H1 (cell line): ENCODE measurements around the gene CNOT8. TPM values are rescaled to one million over a fixed set of nuclear protein-coding genes. Genes with fewer than 3 reads are reported as not detected.

Source experiments
- CTCF ChIA-PET: fragments of 300-600 bp; sonication (Branson Sonifier 250); formaldehyde crosslinking; loops from one replicate; lab custom pipeline; 2021; ENCODE audit not compliant: partially characterized antibody; lab: Charles Lee
- POLR2A ChIA-PET: fragments of 300-600 bp; sonication (Branson Sonifier 250); formaldehyde crosslinking; loops from one replicate; lab custom pipeline; 2021; ENCODE audit warnings: inconsistent platforms; ENCODE audit not compliant: partially characterized antibody; lab: Charles Lee
- DNase-seq, 2 experiments: peaks; one replicate each; pipeline versions ENCODE4 v3.0.0 to v3.0.0-alpha.2; 2010 to 2022; ENCODE audit warnings: low spot score in 2 of 2, low read depth in 1 of 2, mixed read lengths in 1 of 2
- FAIRE-seq: peaks from 2 replicates; lab custom pipeline; 2011; peaks lifted over from hg19 to GRCh38; lab: Jason Lieb, UNC
- H2AFZ ChIP-seq: 2 replicates; pipeline ENCODE4 v1.8.1; 2012; ENCODE audit warnings: low read length, inconsistent platforms
- H2AK5ac ChIP-seq: 2 replicates; pipeline ENCODE4 v1.6.1; 2013; ENCODE audit warnings: low read depth, low read length
- H2BK120ac ChIP-seq: replicated peaks from 2 replicates; pipeline ENCODE3; 2013; ENCODE audit warnings: low read depth, low read length, inconsistent platforms
- H2BK12ac ChIP-seq: 2 replicates; pipeline ENCODE4 v1.6.1; 2013; ENCODE audit warnings: low read depth, low read length
- H2BK15ac ChIP-seq: 2 replicates; pipeline ENCODE4 v1.6.1; 2013; ENCODE audit warnings: low read length
- H2BK20ac ChIP-seq: 2 replicates; pipeline ENCODE4 v1.6.1; 2013; ENCODE audit warnings: low read length
- H2BK5ac ChIP-seq: 2 replicates; pipeline ENCODE4 v1.6.1; 2013; ENCODE audit warnings: low read depth, low read length
- H3K14ac ChIP-seq: 2 replicates; pipeline ENCODE4 v1.6.1; 2013; ENCODE audit warnings: inconsistent platforms; ENCODE audit not compliant: insufficient read length
- H3K18ac ChIP-seq: 2 replicates; pipeline ENCODE4 v1.6.1; 2013; ENCODE audit warnings: low read length; ENCODE audit errors: extremely low read depth
- H3K23ac ChIP-seq: 2 replicates; pipeline ENCODE4 v1.6.1; 2013; ENCODE audit warnings: inconsistent platforms; ENCODE audit not compliant: insufficient read length
- H3K23me2 ChIP-seq: 2 replicates; pipeline ENCODE4 v1.6.1; 2013; ENCODE audit warnings: low read depth, low read length
- H3K27ac ChIP-seq: 2 replicates; pipeline ENCODE4 v1.6.1; 2011; ENCODE audit warnings: low read depth, low read length, inconsistent platforms
- H3K27me3 ChIP-seq, 4 experiments: replicated peaks in 1 of 4; 1 replicate in 1 of 4; 2 replicates in 3 of 4; pipeline versions ENCODE4 v1.6.1 to v1.8.1; 2011 to 2013; ENCODE audit warnings: low read length in 3 of 4, mild to moderate bottlenecking in 3 of 4, inconsistent platforms in 2 of 4, mixed read lengths in 2 of 4, moderate library complexity in 1 of 4; ENCODE audit not compliant: control insufficient read depth in 3 of 4, insufficient read depth in 3 of 4; ENCODE audit errors: extremely low read depth in 1 of 4
- H3K36me3 ChIP-seq, 4 experiments: 2 replicates each; pipeline versions ENCODE4 v1.6.1 to v1.8.1; 2011 to 2013; ENCODE audit warnings: mild to moderate bottlenecking in 4 of 4, low read length in 3 of 4, moderate library complexity in 2 of 4, control low read depth in 1 of 4, inconsistent platforms in 1 of 4; ENCODE audit not compliant: insufficient read depth in 4 of 4, control insufficient read depth in 2 of 4
- H3K4ac ChIP-seq: replicated peaks from 2 replicates; pipeline ENCODE3; 2013; ENCODE audit warnings: low read length, low read depth, mixed read lengths, inconsistent platforms; ENCODE audit not compliant: insufficient read length
- H3K4me1 ChIP-seq, 4 experiments: replicated peaks in 1 of 4; 1 replicate in 1 of 4; 2 replicates in 3 of 4; pipeline versions ENCODE4 v1.6.1 to v1.8.1; 2011 to 2013; ENCODE audit warnings: low read length in 3 of 4, inconsistent platforms in 2 of 4, mixed read lengths in 1 of 4; ENCODE audit not compliant: insufficient read depth in 4 of 4, control insufficient read depth in 3 of 4
- H3K4me2 ChIP-seq, 2 experiments: 2 replicates each; pipeline versions ENCODE4 v1.6.1 to v1.8.1; 2011 to 2013; ENCODE audit warnings: low read depth in 2 of 2, low read length in 2 of 2, control low read depth in 1 of 2, inconsistent platforms in 1 of 2, mild to moderate bottlenecking in 1 of 2; ENCODE audit not compliant: insufficient read depth in 1 of 2
- H3K4me3 ChIP-seq, 4 experiments: fragments of 200-600, 300-600 bp in 1 of 4; sonication (generic), shearing (Covaris generic), sonication (Bioruptor Twin) in 1 of 4; 2 replicates each; pipeline versions ENCODE4 v1.5.1 to v1.8.1; 2011 to 2016; ENCODE audit warnings: low read length in 4 of 4, low read depth in 3 of 4, control low read depth in 2 of 4, inconsistent platforms in 2 of 4, mild to moderate bottlenecking in 2 of 4, mixed read lengths in 1 of 4, moderate library complexity in 1 of 4; ENCODE audit not compliant: insufficient read depth in 2 of 4; ENCODE audit errors: extremely low read depth in 1 of 4
- H3K56ac ChIP-seq: replicated peaks from 2 replicates; pipeline ENCODE3; 2013; ENCODE audit warnings: low read depth, mild to moderate bottlenecking, mixed read lengths, low read length, inconsistent platforms; ENCODE audit not compliant: insufficient read length
- H3K79me1 ChIP-seq: 2 replicates; pipeline ENCODE4 v1.6.1; 2013; ENCODE audit warnings: low read depth, low read length, control low read depth
- H3K79me2 ChIP-seq, 2 experiments: 2 replicates each; pipeline versions ENCODE4 v1.6.1 to v1.8.1; 2012 to 2013; ENCODE audit warnings: low read length in 2 of 2, mild to moderate bottlenecking in 2 of 2, inconsistent platforms in 1 of 2; ENCODE audit not compliant: insufficient read depth in 2 of 2, control insufficient read depth in 1 of 2
- H3K9ac ChIP-seq, 4 experiments: replicated peaks in 1 of 4; 1 replicate in 1 of 4; 2 replicates in 3 of 4; pipeline versions ENCODE4 v1.6.1 to v1.8.1; 2011 to 2013; ENCODE audit warnings: low read depth in 3 of 4, low read length in 3 of 4, control low read depth in 2 of 4, mild to moderate bottlenecking in 2 of 4, moderate library complexity in 2 of 4, inconsistent platforms in 1 of 4; ENCODE audit errors: extremely low read depth in 1 of 4
- H3K9me3 ChIP-seq, 2 experiments: 2 replicates each; pipeline versions ENCODE4 v1.6.1 to v1.8.1; 2012 to 2013; ENCODE audit warnings: mild to moderate bottlenecking in 2 of 2, moderate library complexity in 2 of 2, control low read depth in 1 of 2, inconsistent platforms in 1 of 2, low read depth in 1 of 2, low read length in 1 of 2, mixed read lengths in 1 of 2; ENCODE audit not compliant: insufficient read depth in 2 of 2
- H4K20me1 ChIP-seq, 2 experiments: replicated peaks in 1 of 2; 2 replicates each; pipeline versions ENCODE3 to v1.8.1; 2011 to 2013; ENCODE audit warnings: inconsistent platforms in 2 of 2, low read length in 2 of 2, mild to moderate bottlenecking in 1 of 2; ENCODE audit not compliant: insufficient read depth in 2 of 2, control insufficient read depth in 1 of 2
- H4K5ac ChIP-seq: 2 replicates; pipeline ENCODE4 v1.6.1; 2013; ENCODE audit warnings: low read length, low read depth, mixed read lengths, inconsistent platforms; ENCODE audit not compliant: insufficient read length
- H4K8ac ChIP-seq: 2 replicates; pipeline ENCODE4 v1.8.0; 2013; ENCODE audit warnings: mild to moderate bottlenecking, moderate library complexity, low read length, inconsistent platforms; ENCODE audit not compliant: insufficient read depth; ENCODE audit errors: extremely low read depth
- H4K91ac ChIP-seq: replicated peaks from 2 replicates; pipeline ENCODE3; 2013; ENCODE audit warnings: low read length, mixed read lengths, inconsistent platforms; ENCODE audit not compliant: insufficient read length
- BACH1 ChIP-seq: IDR thresholded peaks from 2 replicates; pipeline ENCODE4 v1.6.1; 2012; ENCODE audit warnings: low read length, improper control_type of control experiment
- BCL11A ChIP-seq, 2 experiments: IDR thresholded peaks; one replicate each; pipeline ENCODE4 v1.6.1; 2011; ENCODE audit warnings: low read depth in 2 of 2, low read length in 2 of 2, mild to moderate bottlenecking in 2 of 2
- CBX8 ChIP-seq: fragments of 300-800, 300-1000 bp; sonication (generic); IDR thresholded peaks from 2 replicates; pipeline ENCODE4 v1.7.1; 2016; ENCODE audit warnings: low read depth, low read length, borderline replicate concordance
- E2F6 ChIP-seq: IDR thresholded peaks from 2 replicates; pipeline ENCODE4 v1.6.1; 2012; ENCODE audit warnings: inconsistent platforms
- NANOG ChIP-seq: IDR thresholded peaks from 2 replicates; pipeline ENCODE4 v1.6.1; 2011; ENCODE audit warnings: low read length, low read depth, mild to moderate bottlenecking, inconsistent platforms; ENCODE audit not compliant: insufficient read depth, poor library complexity, severe bottlenecking
- TEAD4 ChIP-seq: IDR thresholded peaks from 2 replicates; pipeline ENCODE4 v1.6.1; 2012; ENCODE audit warnings: low read depth, low read length, inconsistent platforms, mixed read lengths
- WGBS, 2 experiments: shearing (Covaris generic) in 1 of 2; methylation state at CpG; one replicate each; pipeline versions ENCODE4 v1.1.6 to v1.1.7; 2013 to 2015; ENCODE audit warnings: low lambda C conversion rate in 2 of 2, mixed read lengths in 2 of 2, inconsistent platforms in 1 of 2, low coverage in 1 of 2, missing lambda C conversion rate in 1 of 2; ENCODE audit not compliant: insufficient replicate concordance in 2 of 2, insufficient coverage in 1 of 2, insufficient read length in 1 of 2; ENCODE audit errors: extremely low coverage in 1 of 2, missing lambda C conversion rate in 1 of 2; 5-methylcytosine and 5-hydroxymethylcytosine counted together
- polyA plus RNA-seq, 7 experiments: library from polyadenylated mRNA; depleted of rRNA in 3 of 7; stranded (reverse) in 5 of 7; unstranded in 2 of 7; fragments of >200 nt in 5 of 7; fragments of 200-250 nt in 2 of 7; gene quantifications; 1 replicate in 5 of 7; 2 replicates in 1 of 7; 4 replicates in 1 of 7; pipeline versions ENCODE4 v1.2.1 to v1.2.3, GENCODE V29; 2011 to 2013; ENCODE audit warnings: missing spikeins in 2 of 7, mixed read lengths in 2 of 7
- total RNA-seq: library from RNA; stranded (reverse); fragmentation: NEBNext Ultra II Directional; extraction: Animal tissue kit (Norgen Biotek cat#: 25700); gene quantifications from 2 replicates; pipeline ENCODE4 v1.2.1, GENCODE V29; 2021

CNOT8 gene
- total and polyA plus RNA-seq, 2 of the 8 experiments (the other 6 are each of a cell fraction or from before 2014, with no cell fraction given) = 36.4 to 62.9 TPM

GRCh38 chr5:154860765-154861164, 2.3 kb downstream of the CNOT8 start:
- Histone ChIP-seq H3K27ac (no peak overlapping the region), H2BK15ac (no peak overlapping the region), H3K9ac (no peak overlapping the region), H3K4me1 (peaks cover 0 to 9% (median 5%) of the 10 kb centered on the region in 4 experiments; a peak in 6 of 7 replicates), H3K79me1 (peaks cover 5% of the 10 kb centered on the region; the same call in 1 of the 2 replicates), H2BK12ac (no peak overlapping the region), H3K23me2 (peaks cover 7% of the 10 kb centered on the region), H4K8ac (no peak overlapping the region), H4K5ac (no peak overlapping the region), H3K56ac (no peak overlapping the region), H4K20me1 (peaks cover 3 to 7% of the 10 kb centered on the region in 2 experiments), H3K36me3 (peaks cover 6 to 25% (median 18%) of the 10 kb centered on the region in 4 experiments), H3K4ac (no peak overlapping the region), H4K91ac (no peak overlapping the region), H3K18ac (no peak overlapping the region), H2BK120ac (no peak overlapping the region), H2AFZ (no peak overlapping the region), H3K4me3 (peak overlapping the region in 1 of 4 experiments; percentile 98; a peak in 2 of 8 replicates), H3K27me3 (no peaks in the 10 kb centered on the region), H3K23ac (no peak overlapping the region), H2AK5ac (no peak overlapping the region), H3K79me2 (peaks cover 22 to 60% of the 10 kb centered on the region in 2 experiments), H2BK20ac (no peak overlapping the region), H3K9me3 (no peaks in the 10 kb centered on the region), H3K4me2 (peak overlapping the region; percentile 83 to 92; a peak in 2 of 4 replicates), H2BK5ac (no peak overlapping the region), H3K14ac (no peak overlapping the region)
- no peak for DNase-seq
- no peak for TF ChIP-seq BCL11A (IDR thresholded peaks at IDR 0.05; ENCODE audit: low read depth in 2 of 2, low read length in 2 of 2)
- no peak for TF ChIP-seq E2F6
- no peak for TF ChIP-seq NANOG
- TF ChIP-seq CBX8 = no peak
- TF ChIP-seq BACH1 = no peak
- no peak for TF ChIP-seq TEAD4
- FAIRE-seq = no peak
- 83% methylated on average over 4 of the region's 4 CpGs; no CpG with 5 or more reads in 1 of the 2 experiments for WGBS, 2 experiments
- CTCF ChIA-PET = interaction anchor here (2.2 kb wide), 1 partner anchor 210 kb away, joined by 5 read pairs; no protein-coding TSS in a partner anchor
- POLR2A ChIA-PET = interaction anchor here (0.6 to 2.0 kb wide), 4 partner anchors 10 to 187 kb away, joined by 3 to 5 read pairs (median 4); partner anchors contain the start of gene FAXDC2
